ENCODE results near the gene ST6GALNAC3.

Gene ST6GALNAC3

GRCh38 chr1:76079475-76080227, 5.1 kb downstream of the ST6GALNAC3 start:
- POLR2A ChIA-PET = no interaction called here
- Histone ChIP-seq H3K4me3 (ENCODE audit: low read depth, low read length) (no peak overlapping the region), H3K4me1 (ENCODE audit: control insufficient read depth, insufficient read depth, low read length) (peaks cover 21% of the 10 kb centered on the region), H3K9me3 (ENCODE audit: control insufficient read depth, insufficient read depth, low read depth, low read length) (no peaks in the 10 kb centered on the region), H3K36me3 (ENCODE audit: control insufficient read depth in 2 of 2, insufficient read depth in 1 of 2, low read length in 2 of 2) (no peaks in the 10 kb centered on the region), H3K27ac (ENCODE audit: extremely low read depth, low read depth, low read length) (no peak overlapping the region)
- CTCF ChIA-PET = interaction anchor here (0.7 to 0.8 kb wide), 2 partner anchors 10 to 598 kb away, joined by 3 to 4 read pairs; no protein-coding TSS in a partner anchor
- no peak for TF ChIP-seq GLI2 (tag by site-specific recombination; IDR thresholded peaks at IDR 0.05; ENCODE audit: borderline replicate concordance, low read depth)
- no peak for TF ChIP-seq ZNF311 (tag by site-specific recombination; IDR thresholded peaks at IDR 0.05; ENCODE audit: borderline replicate concordance)
- no peak for TF ChIP-seq ZNF18 (tag by site-specific recombination; IDR thresholded peaks at IDR 0.05)
- TF ChIP-seq ZNF138 (tag by site-specific recombination; IDR thresholded peaks at IDR 0.05; ENCODE audit: borderline replicate concordance) = no peak
- no peak for TF ChIP-seq ZNF221 (tag by site-specific recombination; IDR thresholded peaks at IDR 0.05; ENCODE audit: borderline replicate concordance)
- no peak for TF ChIP-seq ZNF626 (tag by site-specific recombination; IDR thresholded peaks at IDR 0.05)
- TF ChIP-seq WT1 (tag by site-specific recombination; IDR thresholded peaks at IDR 0.05) = 0 out of 2 replicates have a peak, but pooled peaks have one; percentile 14
- no peak for TF ChIP-seq ZSCAN4 (tag by site-specific recombination; IDR thresholded peaks at IDR 0.05)
- no peak for TF ChIP-seq ZNF571 (tag by site-specific recombination; IDR thresholded peaks at IDR 0.05)
- TF ChIP-seq ZFP3 (tag by site-specific recombination; IDR thresholded peaks at IDR 0.05; ENCODE audit: low read depth) = no peak
- no peak for TF ChIP-seq ZNF391 (tag by site-specific recombination; IDR thresholded peaks at IDR 0.05; ENCODE audit: borderline replicate concordance, low read depth)
- no peak for TF ChIP-seq ZNF239 (tag by site-specific recombination; IDR thresholded peaks at IDR 0.05)
- TF ChIP-seq ZNF24 (tag by site-specific recombination; IDR thresholded peaks at IDR 0.05) = peak; percentile 41; the same call in 1 of the 2 replicates
- peak; percentile 75; the same call in 1 of the 2 replicates for TF ChIP-seq ZNF664 (tag by site-specific recombination; IDR thresholded peaks at IDR 0.05)
- peak; percentile 34 for TF ChIP-seq ZNF629 (tag by site-specific recombination; IDR thresholded peaks at IDR 0.05)
- no peak for TF ChIP-seq ZBTB6 (tag by site-specific recombination; IDR thresholded peaks at IDR 0.05)
- no peak for TF ChIP-seq SP3 (tag by site-specific recombination; IDR thresholded peaks at IDR 0.05)
- no peak for TF ChIP-seq HOXA7 (CRISPR knock-in tag; IDR thresholded peaks at IDR 0.05; ENCODE audit: borderline replicate concordance)
- no peak for TF ChIP-seq KLF10 (tag by site-specific recombination; IDR thresholded peaks at IDR 0.05)
- peak; percentile 84 for TF ChIP-seq OSR2 (tag by site-specific recombination; IDR thresholded peaks at IDR 0.05)
- TF ChIP-seq TRIM28 (IDR thresholded peaks at IDR 0.05; ENCODE audit: borderline replicate concordance, low read length) = no peak
- TF ChIP-seq ZSCAN30 (tag by site-specific recombination; IDR thresholded peaks at IDR 0.05) = no peak
- TF ChIP-seq REPIN1 (tag by site-specific recombination; IDR thresholded peaks at IDR 0.05; ENCODE audit: low read depth) = no peak
- TF ChIP-seq INSM2 (tag by site-specific recombination; IDR thresholded peaks at IDR 0.05) = peak; percentile 18; the same call in 1 of the 2 replicates
- TF ChIP-seq ZNF140 (tag by site-specific recombination; IDR thresholded peaks at IDR 0.05) = no peak
- TF ChIP-seq ZBTB17 (tag by site-specific recombination; IDR thresholded peaks at IDR 0.05) = peak; percentile 62
- peak; percentile 47; the same call in 1 of the 2 replicates for TF ChIP-seq ZNF366 (tag by site-specific recombination; conservative IDR thresholded peaks at IDR 0.05)
- TF ChIP-seq ZSCAN23 (tag by site-specific recombination; IDR thresholded peaks at IDR 0.05) = no peak
- TF ChIP-seq ZNF701 (tag by site-specific recombination; IDR thresholded peaks at IDR 0.05) = no peak
- TF ChIP-seq SP7 (tag by site-specific recombination; IDR thresholded peaks at IDR 0.05) = peak; percentile 90
- 0 out of 2 replicates have a peak, but pooled peaks have one; percentile 32 for TF ChIP-seq HIC1 (tag by site-specific recombination; IDR thresholded peaks at IDR 0.05)
- TF ChIP-seq ZNF529 (tag by site-specific recombination; IDR thresholded peaks at IDR 0.05; ENCODE audit: insufficient replicate concordance) = no peak

All from HEK293 (cell line).